ENCODE data around the gene CNTNAP2. TPM values are rescaled to one million over a fixed set of nuclear protein-coding genes. Genes with fewer than 3 reads are reported as not detected.

CNTNAP2 gene
- total and polyA plus RNA-seq, 2 of the 13 experiments (the other 11 are each of a cell fraction or from before 2014, with no cell fraction given): 0.40 to 0.42 TPM

- TF ChIP-seq RFXAP (CRISPR knock-in tag; IDR thresholded peaks at IDR 0.05; ENCODE audit: borderline replicate concordance) (no peak), DMAP1 (CRISPR knock-in tag; IDR thresholded peaks at IDR 0.05) (no peak), ZFP62 (CRISPR knock-in tag; IDR thresholded peaks at IDR 0.05) (no peak)
- TF ChIP-seq, protein P1, sequence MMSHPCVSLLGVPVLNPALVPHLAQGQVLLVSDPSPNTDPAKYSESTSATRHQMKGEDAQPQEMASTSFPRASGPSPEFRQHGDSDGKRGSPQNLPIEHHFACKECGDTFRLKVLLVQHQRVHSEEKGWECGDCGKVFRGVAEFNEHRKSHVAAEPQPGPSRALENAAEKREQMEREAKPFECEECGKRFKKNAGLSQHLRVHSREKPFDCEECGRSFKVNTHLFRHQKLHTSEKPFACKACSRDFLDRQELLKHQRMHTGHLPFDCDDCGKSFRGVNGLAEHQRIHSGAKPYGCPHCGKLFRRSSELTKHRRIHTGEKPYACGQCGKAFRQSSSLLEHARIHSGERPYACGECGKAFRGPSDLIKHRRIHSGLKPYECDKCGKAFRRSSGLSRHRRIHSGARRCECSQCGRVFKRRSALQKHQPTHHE (CRISPR knock-in tag; IDR thresholded peaks at IDR 0.05; ENCODE audit: borderline replicate concordance): no peak
Measured at GRCh38 chr7:148177972-148178371, 2061.4 kb downstream of the CNTNAP2 start (continued).

GRCh38 chr7:148180075-148180474 lies 2063.5 kb downstream of the CNTNAP2 start:
- Histone ChIP-seq H3K9me3 (ENCODE audit: low read length) (no peaks in the 10 kb centered on the region), H3K4me3 (replicated peaks in 1 of 3; ENCODE audit: insufficient read depth in 1 of 3, low read depth in 2 of 3, low read length in 3 of 3) (no peak overlapping the region), H3K36me3 (replicated peaks in 1 of 2; ENCODE audit: control insufficient read depth in 1 of 2, insufficient read depth in 2 of 2, low read length in 2 of 2) (no peaks in the 10 kb centered on the region), H3K27me3 (ENCODE audit: control insufficient read depth in 1 of 2, insufficient read depth in 2 of 2, low read length in 2 of 2) (0 out of 5 replicates have a peak, but pooled peaks cover 0 to 5% of the 10 kb centered on the region in 2 experiments), H3K9ac (ENCODE audit: insufficient read depth, low read depth, low read length) (no peak overlapping the region), H4K20me1 (ENCODE audit: insufficient read depth, low read length) (no peaks in the 10 kb centered on the region), H3K27ac (ENCODE audit: extremely low read length, insufficient read depth, low read length) (no peak overlapping the region), H3K4me1 (ENCODE audit: insufficient read depth, low read length) (no peaks in the 10 kb centered on the region), H3K4me2 (ENCODE audit: low read depth, low read length) (no peak overlapping the region), H2AFZ (ENCODE audit: low read length) (no peak overlapping the region), H3K79me2 (ENCODE audit: insufficient read depth, low read length) (no peaks in the 10 kb centered on the region)
- no TSS peak for BruUV-seq (replicated peaks)
- CTCF ChIA-PET (ENCODE audit: low intra/inter-chr PET ratio, low total read pairs): no interaction called here
- no peak for ATAC-seq
- TF ChIP-seq KDM1A (CRISPR knock-in tag; IDR thresholded peaks at IDR 0.05) (no peak), CC2D1A (CRISPR knock-in tag; IDR thresholded peaks at IDR 0.05) (no peak), MEF2D (CRISPR knock-in tag; IDR thresholded peaks at IDR 0.05) (no peak), ARNT2 (CRISPR knock-in tag; IDR thresholded peaks at IDR 0.05; ENCODE audit: low read depth) (no peak), FOXP1 (IDR thresholded peaks at IDR 0.05) (no peak), FOXP1 (CRISPR knock-in tag; IDR thresholded peaks at IDR 0.05) (no peak), ARNTL (CRISPR knock-in tag; IDR thresholded peaks at IDR 0.05) (no peak), ZNF136 (CRISPR knock-in tag; IDR thresholded peaks at IDR 0.05; ENCODE audit: low read depth) (no peak), ATF5 (CRISPR knock-in tag; IDR thresholded peaks at IDR 0.05; ENCODE audit: low read depth) (no peak), ZNF503 (CRISPR knock-in tag; IDR thresholded peaks at IDR 0.05) (no peak), ZFY (CRISPR knock-in tag; IDR thresholded peaks at IDR 0.05) (no peak)
- TF ChIP-seq, protein P2, sequence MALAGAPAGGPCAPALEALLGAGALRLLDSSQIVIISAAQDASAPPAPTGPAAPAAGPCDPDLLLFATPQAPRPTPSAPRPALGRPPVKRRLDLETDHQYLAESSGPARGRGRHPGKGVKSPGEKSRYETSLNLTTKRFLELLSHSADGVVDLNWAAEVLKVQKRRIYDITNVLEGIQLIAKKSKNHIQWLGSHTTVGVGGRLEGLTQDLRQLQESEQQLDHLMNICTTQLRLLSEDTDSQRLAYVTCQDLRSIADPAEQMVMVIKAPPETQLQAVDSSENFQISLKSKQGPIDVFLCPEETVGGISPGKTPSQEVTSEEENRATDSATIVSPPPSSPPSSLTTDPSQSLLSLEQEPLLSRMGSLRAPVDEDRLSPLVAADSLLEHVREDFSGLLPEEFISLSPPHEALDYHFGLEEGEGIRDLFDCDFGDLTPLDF (CRISPR knock-in tag; IDR thresholded peaks at IDR 0.05): no peak
- TF ChIP-seq, protein P3, sequence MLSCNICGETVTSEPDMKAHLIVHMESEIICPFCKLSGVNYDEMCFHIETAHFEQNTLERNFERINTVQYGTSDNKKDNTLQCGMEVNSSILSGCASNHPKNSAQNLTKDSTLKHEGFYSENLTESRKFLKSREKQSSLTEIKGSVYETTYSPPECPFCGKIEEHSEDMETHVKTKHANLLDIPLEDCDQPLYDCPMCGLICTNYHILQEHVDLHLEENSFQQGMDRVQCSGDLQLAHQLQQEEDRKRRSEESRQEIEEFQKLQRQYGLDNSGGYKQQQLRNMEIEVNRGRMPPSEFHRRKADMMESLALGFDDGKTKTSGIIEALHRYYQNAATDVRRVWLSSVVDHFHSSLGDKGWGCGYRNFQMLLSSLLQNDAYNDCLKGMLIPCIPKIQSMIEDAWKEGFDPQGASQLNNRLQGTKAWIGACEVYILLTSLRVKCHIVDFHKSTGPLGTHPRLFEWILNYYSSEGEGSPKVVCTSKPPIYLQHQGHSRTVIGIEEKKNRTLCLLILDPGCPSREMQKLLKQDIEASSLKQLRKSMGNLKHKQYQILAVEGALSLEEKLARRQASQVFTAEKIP (CRISPR knock-in tag; IDR thresholded peaks at IDR 0.05; ENCODE audit: borderline replicate concordance): no peak
- intact Hi-C loops (cut with micrococcal nuclease; ENCODE audit: unreplicated experiment) (no loop called here), in situ Hi-C loops (cut with HindIII; ENCODE audit: extremely low pct_ligation_motif_present, low pct_unique_long_range_greater_than_20kb) (no loop called here)
- FAIRE-seq: no peak
- no peak for DNase-seq (ENCODE audit: low spot score)
- POLR2A ChIA-PET: no interaction called here
